Measurements from ENCODE around the gene SMARCB1. TPM values are rescaled to one million over a fixed set of nuclear protein-coding genes. Genes with fewer than 3 reads are reported as not detected.

SMARCB1 gene
- total and polyA plus RNA-seq, 2 donors (not counting 3 experiments of a cell fraction or from before 2014, with no cell fraction given), result 113 to 148 TPM

- no peaks in the 10 kb centered on the region for H3K79me2 ChIP-seq (ENCODE audit: control insufficient read depth, insufficient read depth, low read length)
- no peaks in the 10 kb centered on the region for H4K20me1 ChIP-seq (replicated peaks; ENCODE audit: control insufficient read depth, extremely low read depth, insufficient read depth, low read length)
- ChIA-PET POLR2A (interaction anchor here (0.8 kb wide), 1 partner anchor 203 kb away, joined by 4 read pairs; no protein-coding TSS in a partner anchor), CTCF (interaction anchor here (1.0 to 3.1 kb wide), 6 partner anchors 11 to 218 kb away, joined by 3 to 17 read pairs (median 4); partner anchors contain the start of genes MIF and SLC2A11)
- no TSS peak for BruUV-seq (replicated peaks)
- TF ChIP-seq MAX (IDR thresholded peaks at IDR 0.05; ENCODE audit: insufficient read depth, insufficient read length) (no peak), POLR2AphosphoS5 (IDR thresholded peaks at IDR 0.05; ENCODE audit: insufficient read depth, low read depth, low read length) (no peak), FOS (IDR thresholded peaks at IDR 0.05; ENCODE audit: borderline replicate concordance, insufficient read depth, low read length) (no peak), GATA2 (IDR thresholded peaks at IDR 0.05; ENCODE audit: insufficient read depth, insufficient read length, low read depth, low read length) (no peak), POLR2A (IDR thresholded peaks at IDR 0.05; ENCODE audit: low read depth, low read length) (no peak), JUN (IDR thresholded peaks at IDR 0.05; ENCODE audit: borderline replicate concordance, insufficient read depth, insufficient read length, low read depth) (no peak), EZH2 (IDR thresholded peaks at IDR 0.05; ENCODE audit: borderline replicate concordance, low read depth, low read length, severe bottlenecking) (no peak)
- H3K9me1 ChIP-seq (replicated peaks; ENCODE audit: control insufficient read depth, extremely low read depth, insufficient read depth, low read length), result no peaks in the 10 kb centered on the region
- no peaks in the 10 kb centered on the region for H3K36me3 ChIP-seq (ENCODE audit: control insufficient read depth in 2 of 2, extremely low read depth in 1 of 2, insufficient read depth in 2 of 2, low read length in 2 of 2)
- no peak overlapping the region for H3K9ac ChIP-seq (replicated peaks; ENCODE audit: extremely low read depth, insufficient read depth, low read length)
- no peak overlapping the region for H3K4me3 ChIP-seq (replicated peaks in 1 of 3; ENCODE audit: insufficient read depth in 1 of 3, low read depth in 1 of 3, low read length in 3 of 3)
- H3K27me3 ChIP-seq (ENCODE audit: control insufficient read depth in 2 of 2, insufficient read depth in 2 of 2, low read length in 2 of 2), result peaks cover 0 to under 1% of the 10 kb centered on the region in 2 experiments
- intact Hi-C loops (cut with micrococcal nuclease) (loop anchor here (5.0 kb wide), 3 partner anchors 129 to 304 kb away; no protein-coding TSS in a partner anchor), dilution Hi-C loops (cut with MboI; ENCODE audit: extremely low pct_ligation_motif_present, low sequenced_read_pairs) (no loop called here)
- H2AFZ ChIP-seq (ENCODE audit: low read depth, low read length), result no peak overlapping the region
- FAIRE-seq (no peak), DNase-seq (ENCODE audit: low read depth, low spot score) (no peak)
- peaks cover 8% of the 10 kb centered on the region for H3K4me1 ChIP-seq (ENCODE audit: control insufficient read depth, extremely low read depth, insufficient read depth, low read length)
- no peak overlapping the region for H3K4me2 ChIP-seq (ENCODE audit: insufficient read depth, low read length)
- no peak overlapping the region for H3K27ac ChIP-seq (ENCODE audit: insufficient read depth, low read depth, low read length)
- H3K9me3 ChIP-seq (replicated peaks; ENCODE audit: control insufficient read depth, insufficient read depth, low read length), result no peaks in the 10 kb centered on the region
These were observed 59.3 kb downstream of the SMARCB1 start for GRCh38 chr22:23846081-23846469.

Measured in endothelial cell of umbilical vein (primary cell).